ENCODE data around the gene AQP6. TPM values are rescaled to one million over a fixed set of nuclear protein-coding genes. Genes with fewer than 3 reads are reported as not detected.
A peak's percentile ranks its signal among the peaks of the same experiment; 100 is the strongest.
"Not testable (repeated sequence)": the region's sequence is repeated elsewhere in the genome, so short reads cannot be mapped to it uniquely, and the experiment has no call there.

The AQP6 gene
- total and polyA plus RNA-seq, 8 donors: 0.18 to 0.58 (median 0.45) TPM; not detected in 5

- peaks cover 7 to 38% (median 21%) of the 10 kb centered on the region in 4 donors for H3K4me1 ChIP-seq
- peak overlapping the region in 3 of 5 donors; percentile 3 to 56 (median 26) for H3K27ac ChIP-seq
- no peaks in the 10 kb centered on the region for H3K27me3 ChIP-seq
- peaks cover 0 to 5% (median 2%) of the 10 kb centered on the region in 4 donors for H3K36me3 ChIP-seq
- no peaks in the 10 kb centered on the region for H3K9me3 ChIP-seq
- no peak overlapping the region for H3K4me3 ChIP-seq
- intact Hi-C loops (cut with DNase I; ENCODE audit: low total_unique reads): no loop called here
- TF ChIP-seq EP300 (IDR thresholded peaks at IDR 0.05): no peak
- TF ChIP-seq POLR2A (IDR thresholded peaks at IDR 0.05): no peak
- TF ChIP-seq POLR2AphosphoS5 (IDR thresholded peaks at IDR 0.05): no peak
- no peak for TF ChIP-seq CTCF (IDR thresholded peaks at IDR 0.05)
- WGBS, 5 donors: 3 to 11% (median 4%) methylated on average over 8 of the region's 8 CpGs
- peak in 1 of 2 donors; percentile 88 for DNase-seq
Observed at GRCh38 chr12:49983892-49984291, 11.1 kb downstream of the AQP6 start.

GRCh38 chr12:49984476-49985359 is 12.0 kb downstream of the AQP6 start:
- intact Hi-C loops (cut with DNase I; ENCODE audit: low total_unique reads): no loop called here
- Histone ChIP-seq H3K9me3 (no peaks in the 10 kb centered on the region), H3K4me1 (peaks cover 7 to 38% (median 21%) of the 10 kb centered on the region in 4 donors), H3K27me3 (no peaks in the 10 kb centered on the region), H3K27ac (peak overlapping the region in 2 of 5 donors; percentile 3 to 56), H3K4me3 (no peak overlapping the region), H3K36me3 (peaks cover 0 to 13% (median 2%) of the 10 kb centered on the region in 4 donors)
- TF ChIP-seq POLR2A (IDR thresholded peaks at IDR 0.05) (no peak), POLR2AphosphoS5 (IDR thresholded peaks at IDR 0.05) (no peak), CTCF (IDR thresholded peaks at IDR 0.05) (no peak), EP300 (IDR thresholded peaks at IDR 0.05) (no peak)
- WGBS, 5 donors: 79 to 89% (median 84%) methylated on average over 9 of the region's 9 CpGs
- DNase-seq: no peak

GRCh38 chr12:49985981-49986380 is 13.2 kb downstream of the AQP6 start:
- DNase-seq: no peak
- H3K36me3 ChIP-seq: peaks cover 0 to 25% (median 11%) of the 10 kb centered on the region in 4 donors
- no peaks in the 10 kb centered on the region for H3K9me3 ChIP-seq
- H3K27me3 ChIP-seq: no peaks in the 10 kb centered on the region
- TF ChIP-seq EP300 (IDR thresholded peaks at IDR 0.05) (no peak), CTCF (IDR thresholded peaks at IDR 0.05) (no peak), POLR2AphosphoS5 (IDR thresholded peaks at IDR 0.05) (no peak), POLR2A (IDR thresholded peaks at IDR 0.05) (no peak)
- peaks cover 7 to 33% (median 19%) of the 10 kb centered on the region in 4 donors for H3K4me1 ChIP-seq
- H3K27ac ChIP-seq: no peak overlapping the region
- intact Hi-C loops (cut with DNase I; ENCODE audit: low total_unique reads): no loop called here
- no peak overlapping the region for H3K4me3 ChIP-seq
- 82 to 90% (median 88%) methylated on average over 5 of the region's 5 CpGs for whole genome bisulfite sequencing, 5 donors

GRCh38 chr12:49986476-49986875 is 13.7 kb downstream of the AQP6 start:
- DNase-seq; H3K27me3 ChIP-seq; H3K9me3 ChIP-seq; H3K27ac ChIP-seq; H3K4me3 ChIP-seq; intact Hi-C loops (cut with DNase I; ENCODE audit: low total_unique reads): not testable (repeated sequence)
- Histone ChIP-seq H3K4me1 (peaks cover 7 to 29% (median 18%) of the 10 kb centered on the region in 4 donors), H3K36me3 (peaks cover under 1 to 26% (median 12%) of the 10 kb centered on the region in 4 donors)
- WGBS, 5 donors: 83 to 96% (median 93%) methylated on average over 3 of the region's 3 CpGs

Measured in stomach (tissue), 9 donors.